Right cardiac atrium (tissue), 5 donors: ENCODE measurements around the gene CSNK1E. TPM values are rescaled to one million over a fixed set of nuclear protein-coding genes. Genes with fewer than 3 reads are reported as not detected.
A peak's percentile ranks its signal among the peaks of the same experiment; 100 is the strongest.

Experiments used
- ATAC-seq, 2 donors: fragments of 200-7000 bp; cut with Tn5 transposase; one replicate each; pipeline versions ENCODE4 v1.8.0 to v1.9.1; 2020; ENCODE audit warnings: moderate library complexity in 2 of 2, mild to moderate bottlenecking in 1 of 2
- DNase-seq, 3 donors: peaks; one replicate each; pipeline ENCODE4 v3.0.0-alpha.2; 2020
- H3K27ac ChIP-seq: one replicate; pipeline ENCODE4 v1.5.1; 2013; ENCODE audit warnings: mild to moderate bottlenecking, low read length, control low read depth, moderate library complexity
- H3K27me3 ChIP-seq: one replicate; pipeline ENCODE4 v1.6.1; 2013; ENCODE audit not compliant: control insufficient read depth, insufficient read depth
- H3K4me1 ChIP-seq: one replicate; pipeline ENCODE4 v1.6.1; 2013; ENCODE audit warnings: low read length; ENCODE audit not compliant: control insufficient read depth, insufficient read depth
- H3K4me3 ChIP-seq: one replicate; pipeline ENCODE4 v1.5.1; 2013; ENCODE audit warnings: low read length, control low read depth
- H3K9me3 ChIP-seq: one replicate; pipeline ENCODE4 v1.6.1; 2013; ENCODE audit warnings: low read length; ENCODE audit not compliant: control insufficient read depth
- WGBS: extraction: QIAGEN DNeasy Blood & Tissue Kit; methylation state at CpG from one replicate; pipeline ENCODE4 v1.1.7; 2013; 5-methylcytosine and 5-hydroxymethylcytosine counted together
- intact Hi-C, 4 donors: fragments of 100-400 bp; cut with DNase I; formaldehyde crosslinking; loops; one replicate each; pipeline versions ENCODE4 v1.11.0 to v1.14.0; 2022 to 2023
- polyA plus RNA-seq: library from polyadenylated mRNA; stranded (reverse); fragments of 200-250 nt; gene quantifications from one replicate; pipeline ENCODE4 v1.2.3, GENCODE V29; 2013
- total RNA-seq, 4 donors: library from RNA; stranded (reverse); fragmentation: NEBNext Ultra II Directional; extraction: Animal tissue kit (Norgen Biotek cat#: 25700); gene quantifications; one replicate each; pipeline ENCODE4 v1.2.1, GENCODE V29; 2021
- donor health status: healthy with polysubstance abuse.
- donor health status: DM: no; HTN: yes; CAD: no.
- donor health status: DM: no; HTN: no; CAD: no.
- donor health status: DM: no; HTN: yes; CAD: no; lungs with severe emphysema.
- donor health status: DM: yes; HTN: yes; CAD: no.

The CSNK1E gene
- total and polyA plus RNA-seq, 5 donors: 69.7 to 88.6 (median 76.3) TPM

DNA sequence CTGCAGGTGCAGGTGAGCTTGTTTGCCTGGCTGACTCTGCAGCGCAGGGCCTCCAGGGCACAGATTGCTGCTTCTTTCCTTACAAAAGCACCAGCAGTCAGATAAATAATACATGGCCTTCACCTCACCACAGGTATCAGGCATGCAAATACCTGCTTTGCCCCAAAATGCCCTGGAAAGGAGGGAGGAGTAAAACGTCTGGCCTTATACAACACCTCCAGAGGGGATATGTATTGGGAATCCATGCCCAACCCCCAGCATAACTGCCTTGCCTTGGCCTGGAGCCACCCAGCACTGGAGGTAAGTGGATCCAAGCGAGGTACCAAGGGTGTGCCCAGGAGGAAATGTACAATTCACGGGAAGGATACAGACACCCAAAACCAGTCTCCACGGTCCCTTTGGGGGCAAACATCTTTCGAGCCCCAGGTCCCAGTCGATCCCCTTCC lies 45.3 kb downstream of the CSNK1E start:
- intact Hi-C loops: no loop called here
- ATAC-seq (peak; percentile 2 to 10), DNase-seq (no peak)
- H3K9me3 ChIP-seq: no peaks in the 10 kb centered on the region
- peak overlapping the region; percentile 96 for H3K27ac ChIP-seq
- 11% methylated on average over 7 of the region's 7 CpGs for WGBS
- peak overlapping the region; percentile 91 for H3K4me3 ChIP-seq
- peaks cover 11% of the 10 kb centered on the region for H3K4me1 ChIP-seq
- H3K27me3 ChIP-seq: no peaks in the 10 kb centered on the region

DNA sequence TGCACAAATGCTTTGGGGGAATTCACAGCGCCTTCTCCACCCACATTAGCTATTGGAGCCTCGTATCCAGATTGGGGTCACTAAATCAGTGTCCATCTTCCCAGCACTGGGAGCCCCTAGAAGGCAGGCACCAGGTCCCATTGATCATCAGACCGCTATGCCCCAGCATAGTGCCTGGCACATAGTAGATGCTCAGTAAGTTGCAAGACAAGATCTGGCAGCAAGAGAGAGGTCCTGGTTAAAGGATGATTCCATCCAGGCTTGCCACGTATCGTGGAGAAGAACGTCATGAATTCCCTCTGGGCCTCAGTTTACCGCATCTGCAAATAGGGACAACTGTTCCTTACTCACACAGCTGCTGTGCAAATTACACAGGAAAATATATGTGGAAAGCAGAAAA lies 46.1 kb downstream of the CSNK1E start:
- Histone ChIP-seq H3K4me1 (peaks cover 14% of the 10 kb centered on the region), H3K27me3 (no peaks in the 10 kb centered on the region), H3K27ac (peak overlapping the region; percentile 69), H3K9me3 (no peaks in the 10 kb centered on the region), H3K4me3 (peak overlapping the region; percentile 7)
- DNase-seq: no peak
- intact Hi-C loops: no loop called here
- WGBS: 68% methylated on average over 7 of the region's 7 CpGs
- no peak for ATAC-seq

DNA sequence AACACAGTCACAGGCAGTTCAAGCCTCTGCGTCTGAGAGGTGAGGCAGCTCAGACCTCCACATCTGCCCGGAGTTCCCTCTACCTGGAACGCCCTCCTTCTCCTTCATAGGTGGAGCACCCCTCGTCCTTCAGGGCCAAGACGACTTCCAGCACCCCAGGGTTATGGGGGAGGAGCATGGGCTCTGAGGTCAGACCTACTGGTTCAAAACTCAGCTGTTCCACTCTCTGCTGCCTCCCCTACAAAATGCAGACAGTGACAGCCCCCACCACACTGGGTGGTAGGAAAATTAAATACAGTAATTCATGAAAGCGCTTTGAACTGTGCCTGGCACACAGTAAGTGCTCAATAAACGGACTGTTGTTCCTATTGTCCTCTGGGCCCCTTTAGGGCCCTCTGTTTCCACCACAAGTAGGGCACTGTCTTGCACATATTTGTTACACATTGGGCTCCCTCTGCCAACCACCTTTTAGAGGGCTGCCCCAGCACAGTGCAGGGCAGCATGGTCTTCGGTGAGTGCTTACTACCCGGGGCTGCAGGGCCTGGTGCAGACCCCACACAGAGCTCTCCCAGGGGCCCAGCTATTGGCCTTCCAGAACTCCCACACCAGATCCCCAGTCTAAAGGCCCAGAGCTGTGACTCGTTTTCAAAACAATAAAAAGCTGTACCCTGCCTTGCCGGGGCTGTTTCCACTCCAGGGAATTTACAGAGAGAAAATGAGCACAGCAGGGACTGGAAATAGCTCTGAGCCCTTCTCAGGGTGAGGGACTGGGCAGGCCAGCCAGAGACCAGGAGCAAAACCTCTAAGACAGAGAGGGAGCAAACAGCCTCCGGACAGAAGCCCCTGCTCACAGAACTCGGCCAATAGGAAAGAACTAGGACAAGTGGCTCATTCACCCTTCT lies 46.9 kb downstream of the CSNK1E start:
- DNase-seq (no peak), ATAC-seq (no peak)
- Histone ChIP-seq H3K9me3 (no peaks in the 10 kb centered on the region), H3K4me1 (peaks cover 19% of the 10 kb centered on the region), H3K27ac (peak overlapping the region; percentile 69), H3K4me3 (peak overlapping the region; percentile 7), H3K27me3 (no peaks in the 10 kb centered on the region)
- 52% methylated on average over 13 of the region's 13 CpGs for WGBS
- intact Hi-C loops: no loop called here

DNA sequence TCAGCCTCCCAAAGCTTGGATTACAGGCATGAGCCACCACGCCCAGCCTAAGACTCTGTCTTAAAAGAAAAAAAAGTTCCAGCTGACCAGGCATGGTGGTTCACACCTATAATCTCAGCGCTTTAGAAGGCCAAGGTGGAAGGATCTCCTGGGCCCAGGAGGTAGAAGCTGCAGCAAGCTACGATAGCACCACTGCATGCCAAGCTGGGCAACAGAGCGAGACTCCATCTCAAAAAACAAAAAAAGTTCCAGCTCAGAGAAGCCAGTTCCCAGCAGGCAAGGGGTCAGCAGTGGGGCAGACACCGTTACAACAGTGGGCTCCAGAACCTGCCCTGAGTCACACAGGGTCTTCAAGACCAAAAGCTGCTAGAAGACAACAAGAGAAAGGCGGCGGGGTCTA lies 47.8 kb downstream of the CSNK1E start:
- Histone ChIP-seq H3K9me3 (no peaks in the 10 kb centered on the region), H3K4me3 (no peak overlapping the region), H3K27ac (no peak overlapping the region), H3K27me3 (no peaks in the 10 kb centered on the region), H3K4me1 (peaks cover 22% of the 10 kb centered on the region)
- 85% methylated on average over 7 of the region's 7 CpGs for WGBS
- DNase-seq: no peak
- intact Hi-C loops: no loop called here
- no peak for ATAC-seq

DNA sequence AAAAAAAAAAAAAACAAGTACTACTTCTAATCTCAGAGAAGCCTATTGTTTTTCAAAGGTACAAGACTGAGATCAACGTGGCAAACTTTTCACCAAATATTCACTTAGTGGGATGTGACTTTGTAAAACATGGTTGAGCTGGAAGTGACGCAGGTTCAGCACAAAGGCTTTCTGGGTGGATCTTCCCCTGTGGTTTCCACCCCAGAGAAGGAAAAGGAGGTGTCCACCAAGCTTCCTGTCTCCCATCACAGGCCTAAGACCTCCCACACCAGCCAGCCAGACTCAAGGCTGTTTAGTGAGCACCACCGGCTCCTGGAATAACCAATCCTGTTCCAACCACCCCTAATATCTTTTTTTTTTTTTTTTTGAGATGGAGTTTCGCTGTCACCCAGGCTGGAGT lies 50.1 kb downstream of the CSNK1E start:
- no peak overlapping the region for H3K4me3 ChIP-seq
- H3K4me1 ChIP-seq: peaks cover 25% of the 10 kb centered on the region
- H3K9me3 ChIP-seq: no peaks in the 10 kb centered on the region
- H3K27ac ChIP-seq: peak overlapping the region; percentile 6
- H3K27me3 ChIP-seq: no peaks in the 10 kb centered on the region
- 51% methylated on average over 4 of the region's 4 CpGs for WGBS
- ATAC-seq: peak; percentile 75 to 93
- peak; percentile 69 to 78 (median 73) for DNase-seq
- intact Hi-C loops: no loop called here

DNA sequence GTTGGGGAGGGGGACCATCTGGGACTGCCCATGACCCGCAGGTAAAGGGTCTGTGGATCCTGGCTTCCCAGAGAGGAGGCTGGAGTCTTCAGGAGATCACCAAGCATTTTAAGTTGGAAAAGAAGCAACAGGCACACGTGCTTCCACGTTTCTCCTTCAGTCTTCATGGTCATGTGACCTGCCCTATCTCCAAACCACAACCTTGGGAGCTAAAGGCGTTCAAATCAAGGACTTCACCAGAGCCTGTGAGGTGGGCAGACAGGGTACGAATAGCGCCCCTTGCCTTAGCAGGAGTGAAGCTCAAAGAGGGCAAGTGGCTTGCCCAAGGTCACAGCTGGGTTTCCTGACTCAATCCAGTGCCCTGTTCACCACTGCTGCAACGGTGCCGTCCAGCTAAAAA lies 51.1 kb downstream of the CSNK1E start:
- Histone ChIP-seq H3K4me3 (no peak overlapping the region), H3K27ac (peak overlapping the region; percentile 46), H3K27me3 (no peaks in the 10 kb centered on the region), H3K4me1 (peaks cover 29% of the 10 kb centered on the region), H3K9me3 (no peaks in the 10 kb centered on the region)
- 43% methylated on average over 8 of the region's 8 CpGs for WGBS
- DNase-seq (no peak), ATAC-seq (no peak)
- intact Hi-C loops: no loop called here

DNA sequence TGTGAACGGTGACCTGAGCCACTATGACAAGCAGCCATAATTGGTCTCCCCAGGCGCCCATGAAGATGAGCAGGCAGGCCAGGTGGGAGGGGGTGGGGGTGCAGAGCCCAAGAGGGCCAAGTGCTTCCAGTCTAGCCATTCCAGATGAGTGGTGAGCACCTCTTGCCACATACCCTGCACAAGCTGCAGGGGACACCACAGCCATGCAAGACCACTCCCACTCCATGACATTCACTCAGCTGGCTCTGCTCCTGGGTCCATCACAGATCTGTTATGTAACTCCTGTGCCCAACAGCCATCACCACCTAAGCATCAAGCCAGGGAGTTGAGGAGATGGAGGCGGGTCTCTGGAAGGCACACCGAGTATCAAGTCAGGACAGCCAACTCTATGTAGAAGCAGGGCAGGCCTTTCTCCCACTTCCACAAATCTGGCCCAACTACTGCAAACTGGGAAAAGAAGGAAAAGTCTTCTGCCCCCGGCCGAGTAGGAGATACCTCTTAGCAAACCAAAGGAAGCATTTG lies 52.9 kb downstream of the CSNK1E start:
- Histone ChIP-seq H3K4me3 (no peak overlapping the region), H3K9me3 (no peaks in the 10 kb centered on the region), H3K27ac (no peak overlapping the region), H3K27me3 (no peaks in the 10 kb centered on the region), H3K4me1 (peaks cover 36% of the 10 kb centered on the region)
- intact Hi-C loops: no loop called here
- 65% methylated on average over 6 of the region's 6 CpGs for WGBS
- ATAC-seq: peak in 1 of 2 donors; percentile 4
- peak in 1 of 3 donors; percentile 59 for DNase-seq

DNA sequence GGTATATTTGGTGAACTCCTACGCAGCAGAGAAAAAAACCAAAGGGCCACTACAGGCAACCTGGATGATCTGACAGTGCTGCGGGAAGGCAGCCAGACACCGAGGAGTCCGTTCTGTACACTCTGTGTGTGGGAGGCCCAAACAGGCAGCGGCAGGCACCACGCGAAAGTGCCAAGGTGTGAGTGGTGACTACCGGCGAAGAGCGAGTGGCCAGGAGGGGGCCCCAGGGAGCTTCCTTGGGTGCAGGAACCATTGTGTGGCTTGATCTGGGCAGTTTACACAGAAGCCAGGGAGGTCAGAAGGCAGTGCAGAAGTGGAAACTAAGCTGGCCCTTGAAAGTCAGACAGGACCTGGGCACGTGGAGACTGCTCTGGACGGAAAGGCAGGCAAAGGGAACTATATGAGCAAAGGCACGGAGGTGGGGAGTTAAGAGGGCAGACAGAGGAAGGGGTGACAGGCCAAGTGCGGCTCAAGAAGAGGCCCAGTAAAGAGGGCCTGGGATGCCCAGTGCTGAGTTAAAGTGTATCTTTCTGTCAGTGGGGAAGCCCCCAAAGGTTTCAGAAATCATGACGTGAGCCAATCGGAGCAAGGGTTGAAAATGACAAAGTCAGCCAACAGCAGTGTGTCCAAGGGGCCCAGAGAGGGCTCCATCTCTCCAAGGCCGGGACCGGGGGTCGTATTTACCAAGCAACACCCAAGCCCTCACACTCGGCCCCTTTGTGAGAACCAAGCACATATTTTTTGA lies 55.0 kb downstream of the CSNK1E start:
- 55% methylated on average over 20 of the region's 20 CpGs for WGBS
- intact Hi-C loops: no loop called here
- H3K27ac ChIP-seq: peak overlapping the region; percentile 16

DNA sequence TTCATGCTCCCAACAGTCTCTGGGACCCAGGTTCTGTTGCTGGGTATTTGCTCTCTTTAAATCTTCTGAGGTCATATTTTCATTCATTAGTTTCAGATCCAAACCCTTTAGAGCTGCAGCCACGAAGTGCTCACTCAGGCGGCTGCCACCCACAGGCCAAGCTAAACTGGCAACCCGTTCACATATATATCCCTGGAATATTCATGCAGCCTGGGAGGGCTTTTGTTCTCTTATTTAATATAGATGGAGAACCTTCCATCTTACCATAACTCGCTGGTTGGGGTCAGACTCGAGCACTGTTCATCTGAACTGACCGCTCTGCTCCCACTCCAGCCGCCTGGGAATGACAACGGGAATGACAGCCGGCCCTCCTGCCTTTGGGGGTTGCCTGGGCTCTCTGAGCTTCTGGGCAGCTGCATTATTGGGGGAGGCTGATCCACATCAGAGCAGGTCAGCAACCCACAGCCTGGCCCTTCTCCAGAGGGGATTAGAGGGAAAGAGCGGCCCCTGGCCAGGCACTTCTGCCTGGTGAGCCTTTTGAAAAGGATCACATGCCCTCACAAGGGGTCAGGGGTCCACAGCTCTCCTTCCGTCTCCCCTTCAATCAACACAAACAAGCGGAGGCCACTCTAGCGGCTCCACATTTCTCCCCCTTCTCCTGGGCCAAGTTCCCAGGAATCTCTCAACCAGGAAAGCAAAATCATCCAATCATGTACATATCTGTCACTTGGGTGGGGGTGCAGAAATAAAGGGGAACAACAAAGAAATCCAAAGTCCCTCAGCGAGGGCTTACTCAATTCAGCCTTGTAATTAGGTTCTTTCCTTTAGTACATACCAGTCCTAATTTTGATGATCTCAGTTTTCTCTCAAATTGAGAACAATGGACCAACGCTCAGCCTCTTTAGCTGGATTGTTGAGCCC lies 56.2 kb downstream of the CSNK1E start:
- WGBS: 28% methylated on average over 15 of the region's 15 CpGs
- Histone ChIP-seq H3K9me3 (no peaks in the 10 kb centered on the region), H3K4me1 (peaks cover 47% of the 10 kb centered on the region), H3K27ac (peak overlapping the region; percentile 86), H3K4me3 (no peak overlapping the region), H3K27me3 (no peaks in the 10 kb centered on the region)
- no peak for ATAC-seq
- DNase-seq: peak in 1 of 3 donors; percentile 55
- intact Hi-C loops: no loop called here

More for the DNA sequence above, 55.0 kb downstream of the CSNK1E start:
- Histone ChIP-seq H3K4me1 (peaks cover 48% of the 10 kb centered on the region), H3K4me3 (no peak overlapping the region), H3K27me3 (no peaks in the 10 kb centered on the region), H3K9me3 (no peaks in the 10 kb centered on the region)
- DNase-seq (peak; percentile 66 to 85 (median 81)), ATAC-seq (peak; percentile 23 to 49)

DNA sequence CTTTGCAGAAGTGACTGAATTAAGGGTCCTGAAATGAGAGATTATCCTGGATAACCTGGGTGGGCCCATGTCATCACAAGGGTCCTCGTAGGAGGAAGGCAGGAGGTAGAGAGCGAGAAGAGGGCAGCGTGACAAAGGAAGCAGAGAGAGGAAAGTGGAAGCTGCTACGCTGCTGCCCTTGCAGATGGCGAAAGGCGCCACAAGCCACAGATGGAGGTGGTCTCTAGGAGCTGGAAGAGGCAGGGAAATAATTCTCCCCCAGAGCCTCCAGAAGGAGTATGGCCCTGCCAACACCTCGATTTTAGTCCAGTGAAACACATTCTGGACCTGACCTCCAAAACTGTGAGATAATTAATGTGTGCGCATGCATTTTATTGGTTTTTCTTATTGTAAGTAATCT lies 57.9 kb downstream of the CSNK1E start:
- H3K27ac ChIP-seq: peak overlapping the region; percentile 60
- no peaks in the 10 kb centered on the region for H3K9me3 ChIP-seq
- ATAC-seq (no peak), DNase-seq (peak in 1 of 3 donors; percentile 12)
- 66% methylated on average over 8 of the region's 8 CpGs for WGBS
- H3K27me3 ChIP-seq: no peaks in the 10 kb centered on the region
- intact Hi-C loops: no loop called here
- peaks cover 40% of the 10 kb centered on the region for H3K4me1 ChIP-seq
- no peak overlapping the region for H3K4me3 ChIP-seq
